HG02642 (cell line): ENCODE data around the gene CFAP210.

Experiments used
- ATAC-seq: cut with Tn5 transposase; IDR thresholded peaks from one replicate; pipeline ENCODE4 v1.9.1; 2021; ENCODE audit warnings: mild to moderate bottlenecking; ENCODE audit not compliant: unreplicated experiment, poor library complexity

The CFAP210 gene, protein sequence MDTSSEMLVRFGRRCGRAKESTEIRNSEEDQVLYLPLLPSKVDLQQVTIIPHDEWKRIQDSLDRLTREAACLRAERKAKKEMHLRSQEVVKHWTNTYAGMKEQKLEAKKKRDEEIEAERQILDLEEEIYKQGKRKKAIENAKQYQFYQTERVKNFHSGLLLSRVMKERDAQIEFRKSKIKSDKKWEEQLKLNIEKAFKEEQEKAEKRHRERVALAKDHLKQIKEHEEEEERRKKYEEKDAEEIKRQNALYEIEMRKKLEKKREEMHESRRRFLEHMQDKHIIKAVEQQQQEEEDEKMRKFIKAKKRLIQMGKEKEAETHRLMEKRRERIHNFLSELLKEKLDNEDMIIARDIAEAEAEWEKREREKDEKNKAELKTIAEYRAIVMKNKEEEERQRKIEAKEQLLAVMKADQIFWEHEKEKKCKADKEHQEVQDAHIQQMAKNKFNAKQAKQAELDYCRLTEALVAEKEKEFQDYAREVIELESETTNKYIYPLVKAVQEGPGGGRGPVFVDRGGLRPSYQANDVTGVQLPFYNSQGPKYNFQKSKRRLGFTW

DNA sequence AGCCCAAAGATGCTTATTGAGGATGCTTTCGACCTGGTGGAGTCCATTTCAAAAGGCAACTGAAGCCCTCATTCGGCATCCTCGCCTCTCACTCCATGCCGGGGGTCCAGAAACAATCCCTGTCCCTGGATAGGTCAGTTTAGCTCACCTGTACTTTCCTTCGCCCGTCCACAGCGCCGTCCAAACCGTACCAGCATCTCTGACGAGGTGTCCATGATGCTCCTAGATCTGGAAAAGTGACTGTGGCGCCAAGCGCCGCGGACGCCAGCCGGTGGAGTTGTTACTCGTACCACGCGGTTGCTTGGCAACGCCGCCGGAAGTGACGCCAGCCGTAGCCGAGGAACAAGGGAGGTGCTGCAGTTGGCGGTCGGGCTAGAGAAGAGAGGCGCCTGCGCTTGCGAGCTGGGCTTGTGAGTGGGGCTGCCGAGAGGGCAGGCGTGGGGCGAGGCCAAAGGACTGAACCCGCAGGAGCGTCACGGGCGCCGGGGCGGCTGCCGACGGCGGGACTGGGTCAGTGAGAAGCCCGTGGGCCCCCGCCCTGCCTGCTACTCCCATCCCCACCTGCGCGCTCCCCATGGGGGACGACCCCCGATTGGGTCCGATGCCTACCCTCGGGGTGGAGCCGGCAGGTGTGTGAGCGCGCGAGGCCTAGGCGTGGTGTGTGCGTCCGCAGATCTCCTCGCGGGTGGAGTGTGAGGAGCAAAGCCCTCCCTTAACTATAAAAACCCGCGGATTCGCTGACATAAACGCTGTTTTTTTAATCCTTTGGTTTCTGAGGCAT is at the start of gene CFAP210, which contains the start of gene PHOSPHO2:
Gene CFAP210, minus strand, starts transcription at position 293 of the 781 bp plus-strand sequence. Its CDS starts 78 bp downstream, at position 215.
Gene PHOSPHO2, plus strand, starts transcription at position 357 of the 781 bp plus-strand sequence. CDS start 6,503 bp downstream, outside the sequence.
- peak; percentile 100 for ATAC-seq

DNA sequence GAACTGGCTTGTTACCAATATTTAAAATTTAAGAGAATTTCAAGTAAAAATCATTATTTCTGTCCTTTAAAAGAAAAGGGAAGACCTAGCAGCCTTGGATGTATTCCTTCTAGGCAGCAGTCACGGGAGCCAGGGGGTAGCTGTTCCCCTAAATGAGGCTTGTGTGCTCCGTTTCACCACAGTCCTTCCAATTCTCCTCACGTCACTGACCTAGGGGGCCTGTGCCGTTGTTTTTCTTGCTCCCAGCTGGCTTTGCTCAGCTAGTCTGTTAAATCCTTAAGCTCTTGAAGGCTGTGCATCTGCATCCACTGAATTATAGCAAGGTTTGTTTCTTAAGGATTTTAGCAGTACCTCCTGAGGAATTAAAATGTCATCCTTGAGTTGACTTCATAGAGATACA is 49.3 kb upstream of the CFAP210 start:
- no peak for ATAC-seq

DNA sequence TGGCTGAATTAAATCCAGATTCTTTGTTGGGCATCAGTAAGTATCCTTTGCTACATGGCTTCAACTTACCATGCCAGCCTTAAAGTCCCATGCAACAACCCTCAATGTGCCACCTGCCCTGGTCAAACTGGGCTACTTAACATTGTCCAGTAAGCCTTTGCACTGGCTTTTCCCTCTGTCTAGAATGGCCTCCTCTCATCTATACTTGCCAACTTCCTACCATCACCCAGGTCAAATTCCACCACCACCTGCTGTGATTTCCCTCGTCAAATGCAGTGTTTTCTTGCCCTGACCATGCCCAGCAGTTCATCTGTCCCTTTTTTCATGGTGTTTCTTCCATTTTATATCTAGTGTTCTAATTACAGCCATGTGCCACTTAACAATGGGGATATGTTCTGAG is 45.1 kb upstream of the CFAP210 start:
- ATAC-seq, result no peak

DNA sequence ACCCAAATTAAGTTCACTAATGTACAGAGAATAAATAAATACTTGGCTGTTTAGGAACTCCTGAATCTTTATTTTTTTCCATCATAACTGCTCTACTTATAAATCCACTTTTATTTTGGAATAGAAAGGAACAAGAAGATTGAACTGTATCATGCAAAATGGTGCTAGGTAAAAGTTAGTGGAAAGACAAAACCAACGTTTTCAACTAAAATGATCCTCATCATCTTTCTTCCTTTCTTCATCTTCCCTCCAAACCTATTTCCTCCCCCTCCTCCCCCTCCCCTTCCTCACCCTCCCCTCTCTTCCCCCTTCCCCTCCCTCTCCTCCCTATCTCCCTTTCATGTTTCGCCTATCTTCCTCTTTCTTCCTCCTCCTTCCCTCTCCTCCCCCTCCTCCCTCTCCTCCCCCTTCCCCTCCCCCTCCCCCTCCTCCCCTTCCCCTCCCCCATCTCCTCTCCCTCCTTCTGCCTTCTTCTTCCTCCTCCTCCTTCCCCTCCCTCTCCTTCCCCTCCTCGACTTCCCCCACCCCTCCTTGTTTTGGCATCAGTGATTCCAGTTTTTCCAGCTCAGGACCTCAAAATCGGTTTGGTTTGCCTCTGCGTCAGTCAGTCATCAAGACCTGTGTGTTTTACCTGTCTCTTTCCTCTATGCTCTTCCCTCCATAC is 44.5 kb upstream of the CFAP210 start:
- ATAC-seq, result no peak

DNA sequence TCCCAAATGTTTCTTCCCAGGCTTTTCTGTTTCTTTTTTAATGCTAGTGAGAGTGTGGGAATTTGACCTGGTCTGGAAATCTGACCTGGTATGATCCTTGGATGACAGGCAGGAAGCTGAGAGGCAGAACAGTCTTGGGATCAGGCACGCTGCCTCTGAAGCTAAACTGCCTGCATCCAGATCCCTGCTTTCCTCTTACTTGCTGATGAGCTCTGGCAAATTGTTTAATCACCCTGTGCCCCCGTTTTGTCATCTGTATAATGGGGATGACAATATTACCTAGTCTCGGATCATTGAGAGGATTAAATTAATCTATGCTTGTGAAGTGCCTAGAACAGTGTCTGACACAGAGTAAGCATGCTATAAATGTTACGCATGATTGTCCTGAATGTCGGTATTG is 42.7 kb upstream of the CFAP210 start:
- no peak for ATAC-seq

DNA sequence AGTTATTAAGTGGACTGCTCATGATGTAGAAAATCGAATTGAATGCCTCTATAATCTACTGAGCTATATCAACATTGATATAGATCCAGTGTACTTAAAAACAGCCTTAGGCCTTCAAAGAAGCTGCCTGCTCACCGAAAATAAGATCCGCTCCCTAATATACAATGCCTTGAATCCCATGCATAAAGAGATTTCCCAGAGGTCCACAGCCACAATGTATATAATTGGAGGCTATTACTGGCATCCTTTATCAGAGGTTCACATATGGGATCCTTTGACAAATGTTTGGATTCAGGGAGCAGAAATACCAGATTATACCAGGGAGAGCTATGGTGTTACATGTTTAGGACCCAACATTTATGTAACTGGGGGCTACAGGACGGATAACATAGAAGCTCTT is 41.4 kb upstream of the CFAP210 start:
- ATAC-seq, result no peak

DNA sequence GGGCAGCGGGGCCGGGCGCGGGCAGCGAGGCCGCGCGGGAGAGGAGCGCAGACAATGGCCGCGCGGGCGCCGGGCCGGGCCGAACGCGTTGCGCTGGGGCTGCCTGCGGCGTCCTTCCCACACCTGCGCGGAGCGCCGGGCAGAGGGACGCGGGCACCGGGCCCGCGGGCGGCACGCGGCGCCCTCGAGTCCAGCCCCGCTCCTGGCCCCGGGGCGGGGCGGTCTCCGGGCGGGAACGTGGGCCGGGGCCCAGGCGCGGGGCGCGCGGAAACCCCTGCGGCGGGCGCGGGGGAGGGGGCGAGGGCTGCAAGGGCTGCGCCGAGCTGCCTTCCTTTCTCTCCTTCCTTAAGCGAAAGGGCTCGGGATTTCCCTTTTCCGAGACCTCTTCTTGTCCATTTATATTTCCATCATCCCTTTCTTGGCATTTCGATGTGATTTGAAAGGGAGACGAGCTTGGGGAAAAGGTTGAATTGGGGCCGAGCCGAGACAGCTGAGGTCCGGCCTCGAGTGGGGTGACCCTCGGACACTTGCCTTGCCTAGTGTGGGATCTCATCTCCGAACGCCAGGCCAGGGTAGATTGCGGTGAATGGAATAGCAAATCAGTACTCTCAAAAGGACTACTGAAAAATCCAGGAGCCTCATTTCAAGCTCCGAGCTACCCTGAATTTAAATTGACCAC is 40.1 kb upstream of the CFAP210 start:
- peak; percentile 48 for ATAC-seq

DNA sequence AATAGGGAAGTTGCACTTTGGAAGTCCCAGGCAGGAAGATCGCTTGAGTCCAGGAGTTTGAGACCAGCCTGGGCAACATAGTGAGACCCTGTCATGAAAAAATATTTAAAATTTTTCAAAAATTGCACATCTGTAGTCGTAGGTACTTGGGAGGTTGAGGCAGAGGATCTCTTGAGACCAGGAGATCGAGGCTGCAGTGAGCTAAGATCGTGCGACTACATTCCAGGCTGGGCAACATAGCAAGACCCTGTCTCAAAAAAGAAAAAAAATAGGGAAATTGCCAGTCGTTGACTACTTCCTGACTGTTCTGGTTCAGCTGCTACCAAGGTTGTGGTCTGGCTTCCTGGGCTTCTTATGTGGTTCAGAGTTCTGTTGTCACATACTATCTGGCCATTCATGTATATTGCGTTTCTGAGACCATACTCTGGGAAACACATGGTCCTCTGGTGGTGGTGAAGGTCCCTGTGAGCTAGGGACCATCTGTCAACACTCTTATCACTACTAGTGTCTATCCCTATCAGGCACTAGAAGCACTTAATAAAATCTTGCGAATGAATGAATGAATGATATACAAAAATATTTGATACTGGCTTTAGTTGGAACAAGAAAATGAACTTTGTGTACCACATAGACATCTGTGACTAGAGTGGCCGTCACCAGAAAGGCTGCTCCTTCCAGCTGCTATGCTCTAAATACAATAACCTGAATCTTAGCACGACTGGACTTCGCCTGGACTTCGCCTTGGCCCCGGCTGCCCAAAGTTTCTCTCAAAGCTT is 38.6 kb upstream of the CFAP210 start:
- no peak for ATAC-seq

DNA sequence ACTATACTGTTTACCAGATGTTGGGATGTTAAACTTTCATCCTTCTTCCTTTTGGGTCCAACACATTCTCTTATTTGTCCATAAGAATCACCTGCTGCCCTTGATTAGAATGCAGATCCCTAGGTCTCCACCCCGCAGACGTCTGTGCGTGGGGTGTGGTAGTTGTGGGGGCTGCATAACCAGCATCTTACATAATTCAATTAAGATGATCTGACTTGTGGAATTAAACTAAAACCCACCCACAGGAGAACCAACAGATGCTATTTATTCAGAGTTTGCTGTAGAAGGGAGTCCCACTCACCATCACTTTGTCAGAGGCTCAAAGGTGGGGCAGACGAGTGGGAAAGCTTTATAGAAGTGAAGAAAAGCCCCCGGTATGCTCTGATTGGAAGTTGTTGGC is 37.9 kb upstream of the CFAP210 start:
- ATAC-seq, result no peak

DNA sequence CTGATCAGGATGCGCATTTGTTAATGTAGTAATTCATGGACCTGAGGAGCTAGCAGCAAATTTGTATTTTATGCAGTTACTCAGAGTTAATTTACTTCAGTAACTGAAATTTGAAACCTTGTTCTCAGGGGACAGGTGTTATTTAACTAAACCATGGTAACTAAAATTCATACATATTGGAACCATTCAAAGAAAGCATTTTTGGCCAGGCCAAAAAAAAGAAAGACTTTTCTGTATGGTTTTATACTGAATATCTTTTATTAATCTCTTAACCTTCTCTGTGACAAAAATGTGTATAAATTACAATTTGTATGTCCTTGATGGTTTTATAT is 35.0 kb upstream of the CFAP210 start:
- no peak for ATAC-seq

DNA sequence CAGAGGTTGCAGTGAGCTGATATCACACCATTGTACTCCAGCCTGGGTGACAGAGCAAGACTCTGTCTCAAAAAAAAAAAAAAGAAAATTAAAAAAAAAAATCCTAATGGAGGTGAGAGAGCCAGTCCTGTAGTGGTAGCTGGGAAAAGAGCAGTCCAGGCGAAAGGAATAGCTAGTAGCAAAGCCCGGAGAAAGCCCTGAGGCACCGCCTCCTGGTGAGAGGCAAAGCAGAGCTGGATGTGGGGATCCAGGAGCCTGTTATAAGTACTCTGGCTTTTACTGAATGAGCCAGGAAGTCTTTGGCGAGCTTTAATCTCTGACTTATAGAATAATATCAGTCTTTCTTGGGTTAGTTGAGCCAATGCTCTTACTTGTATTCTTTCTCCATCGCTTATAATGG is 32.9 kb upstream of the CFAP210 start:
- no peak for ATAC-seq

DNA sequence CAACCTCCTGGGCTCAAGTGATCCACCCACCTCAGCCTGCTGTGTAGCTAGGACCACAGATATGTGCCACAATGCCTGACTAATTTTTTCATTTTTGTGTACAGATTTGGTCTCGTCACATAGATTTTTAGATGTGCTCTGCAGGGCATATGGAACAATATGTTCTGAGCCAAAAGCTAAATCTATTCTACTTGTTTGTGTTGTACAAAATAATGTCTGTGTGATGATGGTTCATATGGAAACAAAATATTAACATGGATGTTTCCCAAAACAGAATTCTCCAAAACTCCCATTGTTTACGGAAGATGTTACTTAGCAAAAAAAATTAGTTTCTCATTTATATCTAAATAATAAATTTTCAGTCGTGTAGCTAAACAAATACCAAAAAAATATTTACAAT is 26.8 kb upstream of the CFAP210 start:
- ATAC-seq, result no peak

DNA sequence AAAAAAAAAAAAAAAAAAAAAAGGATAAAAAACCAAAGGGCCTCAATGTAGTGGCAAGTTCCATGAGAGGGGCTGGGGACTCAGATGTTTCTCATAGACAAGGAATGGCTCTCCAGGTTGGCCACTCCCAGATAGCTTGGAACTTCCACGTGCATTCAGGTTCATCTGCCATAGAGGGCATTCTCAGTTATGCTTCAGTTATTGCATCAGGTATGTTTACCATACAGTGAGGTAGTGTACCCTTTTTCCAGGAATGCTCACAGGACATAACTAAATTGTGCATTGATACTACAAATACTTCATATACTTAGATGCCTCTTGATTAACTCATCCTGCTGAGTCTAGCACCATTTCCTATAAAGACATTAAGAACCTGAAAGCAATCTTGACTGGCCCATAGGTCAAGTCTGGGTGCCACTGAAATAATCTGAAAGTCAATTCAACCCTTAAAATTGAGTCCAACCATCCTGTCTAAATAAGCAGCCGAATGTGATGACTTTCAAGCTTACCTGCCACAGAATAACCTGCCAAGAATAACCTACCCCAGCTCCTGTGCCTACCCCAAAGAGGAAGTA is 24.8 kb upstream of the CFAP210 start:
- ATAC-seq, result no peak

DNA sequence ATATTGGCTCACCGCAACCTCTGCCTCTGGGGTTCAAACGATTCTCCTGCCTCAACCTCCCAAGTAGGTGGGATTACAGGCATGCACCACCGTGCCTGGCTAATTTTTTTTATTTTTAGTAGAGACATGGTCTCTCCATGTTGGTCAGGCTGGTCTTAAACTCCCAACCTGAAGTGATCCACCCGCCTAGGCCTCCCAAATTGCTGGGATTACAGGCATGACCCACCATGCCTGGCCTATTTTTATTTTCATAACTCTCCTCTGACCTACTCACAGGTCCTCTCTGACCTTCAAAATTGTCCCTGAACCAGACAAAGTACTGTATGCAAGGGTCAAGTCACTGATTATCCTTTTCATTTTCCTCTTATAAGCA is 23.5 kb upstream of the CFAP210 start:
- ATAC-seq, result no peak

DNA sequence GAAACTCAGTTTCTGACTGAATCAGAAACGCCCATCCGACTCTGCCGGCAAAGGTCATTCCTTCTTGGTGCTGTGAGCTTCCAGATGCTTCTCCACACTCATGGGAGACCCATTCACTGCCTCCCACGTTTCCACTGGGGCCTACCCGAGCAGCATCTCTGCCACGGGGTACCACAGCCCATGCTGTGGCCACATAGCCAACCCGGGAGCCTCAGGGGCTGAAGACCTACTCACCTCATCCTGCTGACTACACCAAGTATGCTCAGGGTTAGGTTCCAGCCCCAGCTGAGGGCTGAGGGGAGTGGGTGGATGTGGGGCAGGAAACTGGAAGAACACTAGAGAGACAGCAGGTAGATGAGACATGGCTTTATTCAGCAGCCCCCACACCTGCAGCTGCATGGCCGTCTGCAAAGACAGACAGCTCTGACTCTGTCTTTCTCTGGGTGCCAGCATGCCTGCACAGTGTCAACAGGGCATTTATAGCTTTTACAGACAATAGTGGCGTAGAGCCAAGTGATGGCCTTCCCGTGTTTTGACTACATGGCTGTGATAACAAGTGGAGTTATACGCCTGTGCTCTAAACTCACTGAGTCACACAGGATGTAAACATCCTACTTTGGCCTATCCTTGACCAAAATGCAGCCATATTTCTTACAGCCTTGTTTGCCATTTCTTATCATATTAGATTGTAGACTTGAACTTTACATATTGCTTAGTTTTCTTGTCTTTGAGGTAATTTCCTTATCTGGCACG is 22.9 kb upstream of the CFAP210 start:
- ATAC-seq, result no peak

DNA sequence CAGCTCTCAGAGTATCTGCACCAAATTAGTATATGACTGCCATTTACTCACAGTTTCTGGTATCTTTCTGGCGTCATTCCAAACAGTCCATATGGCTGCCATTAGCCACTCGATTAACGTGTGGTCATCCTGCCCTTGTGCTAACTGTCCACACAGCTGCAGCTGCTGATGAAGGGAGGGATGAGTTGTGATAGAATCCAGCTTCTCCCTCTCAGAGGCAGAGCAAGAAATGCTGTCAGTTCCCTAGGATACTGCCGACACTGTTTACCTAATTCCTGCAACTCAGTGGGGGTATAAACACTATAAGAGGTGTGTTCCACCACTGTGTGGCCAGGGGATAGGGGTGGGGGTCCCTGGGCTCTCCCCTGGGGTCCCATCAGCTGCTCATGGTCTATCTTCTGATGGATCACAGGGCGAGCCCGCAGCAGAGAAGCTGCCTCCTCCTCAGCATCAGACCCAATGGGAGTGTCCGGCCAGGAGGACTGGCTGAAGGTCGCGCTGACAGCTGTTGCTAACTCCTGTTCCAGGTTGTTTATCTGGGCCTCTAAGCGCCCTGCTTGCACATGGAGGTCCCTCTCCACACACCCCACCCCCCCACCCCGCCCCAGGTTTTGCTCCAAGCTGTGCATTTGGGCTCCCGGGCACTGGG is 22.2 kb upstream of the CFAP210 start:
- no peak for ATAC-seq

DNA sequence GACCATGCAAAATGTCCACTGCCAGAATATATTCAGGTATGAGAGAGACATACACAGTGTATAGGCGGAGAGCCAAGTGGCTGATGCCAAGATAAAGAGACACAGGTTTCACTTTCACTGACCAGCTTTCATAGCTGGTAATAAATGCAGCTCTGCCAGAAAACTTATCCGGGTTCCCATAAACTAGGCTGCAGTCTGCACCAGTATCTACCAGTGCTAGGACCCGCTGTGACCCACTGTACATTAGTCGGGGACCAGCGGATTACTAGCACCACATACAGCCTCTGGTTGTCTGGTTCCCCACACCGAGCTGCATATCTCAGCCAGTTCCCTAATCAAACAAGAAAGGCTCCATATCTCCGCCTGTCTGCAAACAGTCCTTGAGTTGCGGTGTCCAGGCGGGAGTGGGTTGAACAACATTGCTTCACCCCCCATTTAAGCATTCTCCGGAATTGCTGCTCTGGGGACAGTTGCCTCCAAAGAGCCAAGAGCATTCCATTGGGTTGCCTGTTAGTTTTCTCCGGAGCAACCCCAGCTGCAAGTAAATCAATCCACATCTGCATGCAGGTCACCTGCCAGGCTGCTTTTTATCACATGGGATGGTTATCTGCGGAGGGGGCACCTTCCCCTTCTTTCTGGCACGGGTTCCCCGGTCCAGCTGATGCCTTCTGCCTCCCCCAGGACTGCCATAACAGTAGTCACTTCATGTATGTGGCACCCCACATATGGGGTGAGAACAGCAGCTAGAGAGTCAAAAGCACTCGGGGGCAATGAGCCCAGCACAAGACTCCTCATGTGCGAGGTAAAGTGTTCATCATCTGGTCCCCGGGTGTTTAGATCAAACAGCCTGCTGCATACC is 21.4 kb upstream of the CFAP210 start:
- no peak for ATAC-seq
